NCI-H1105 treated with DMSO at 0.1 percent for 48 hours (cell line): Measurements from ENCODE around the gene TEKT5.
A peak's percentile ranks its signal among the peaks of the same experiment; 100 is the strongest.
"Not testable (repeated sequence)": the region's sequence is repeated elsewhere in the genome, so short reads cannot be mapped to it uniquely, and the experiment has no call there.

ENCODE experiments used
- DNase-seq: peaks from one replicate; lab custom pipeline; 2025; lab: John Stamatoyannopoulos, UW

The TEKT5 gene

GRCh38 chr16:10658943-10659342, 35.8 kb downstream of the TEKT5 start:
- no peak for DNase-seq

- DNase-seq = no peak
Measured at GRCh38 chr16:10657925-10658324, 36.8 kb downstream of the TEKT5 start.

- no peak for DNase-seq
Measured at GRCh38 chr16:10656618-10657017, 38.1 kb downstream of the TEKT5 start.

- DNase-seq = no peak
Measured at GRCh38 chr16:10655415-10655977, 39.2 kb downstream of the TEKT5 start.

- DNase-seq = no peak
Measured at GRCh38 chr16:10654592-10655414, 39.9 kb downstream of the TEKT5 start.

GRCh38 chr16:10652730-10653590, 41.8 kb downstream of the TEKT5 start:
- peak; percentile 23 for DNase-seq

- DNase-seq = not testable (repeated sequence)
Measured at GRCh38 chr16:10649098-10649497, 45.6 kb downstream of the TEKT5 start.

- no peak for DNase-seq
Measured at GRCh38 chr16:10647721-10648296, 46.9 kb downstream of the TEKT5 start.

GRCh38 chr16:10647264-10647720, 47.4 kb downstream of the TEKT5 start:
- DNase-seq = no peak

- DNase-seq = no peak
Measured at GRCh38 chr16:10646581-10647263, 48.0 kb downstream of the TEKT5 start.

GRCh38 chr16:10646228-10646580, 48.5 kb downstream of the TEKT5 start:
- no peak for DNase-seq

GRCh38 chr16:10644092-10644491, 50.6 kb downstream of the TEKT5 start:
- DNase-seq = no peak

- no peak for DNase-seq
Measured at GRCh38 chr16:10642964-10643363, 51.8 kb downstream of the TEKT5 start.

- no peak for DNase-seq
Measured at GRCh38 chr16:10641953-10642949, 52.5 kb downstream of the TEKT5 start.

GRCh38 chr16:10641555-10641952, 53.2 kb downstream of the TEKT5 start:
- DNase-seq = no peak

- DNase-seq = no peak
Measured at GRCh38 chr16:10640934-10641333, 53.8 kb downstream of the TEKT5 start.

GRCh38 chr16:10638101-10638500, 56.6 kb downstream of the TEKT5 start:
- no peak for DNase-seq

- DNase-seq = no peak
Measured at GRCh38 chr16:10637337-10638037, 57.2 kb downstream of the TEKT5 start.

GRCh38 chr16:10635365-10636021, 59.2 kb downstream of the TEKT5 start:
- DNase-seq = no peak
